IPS DF 6.9 (cell line): ENCODE results near the gene HOXB2.
A peak's percentile ranks its signal among the peaks of the same experiment; 100 is the strongest.
"Not testable (repeated sequence)": the region's sequence is repeated elsewhere in the genome, so short reads cannot be mapped to it uniquely, and the experiment has no call there.

Source experiments
- DNase-seq: peaks from one replicate; pipeline ENCODE4 v3.0.0-alpha.2; 2013; ENCODE audit warnings: low read depth, low spot score
- H3K27ac ChIP-seq: one replicate; pipeline ENCODE4 v1.5.1; 2013; ENCODE audit warnings: low read length, control low read depth
- H3K27me3 ChIP-seq: 2 replicates; pipeline ENCODE4 v1.6.1; 2013; ENCODE audit warnings: mild to moderate bottlenecking, low read length; ENCODE audit not compliant: control insufficient read depth, insufficient read depth
- H3K36me3 ChIP-seq: 2 replicates; pipeline ENCODE4 v1.6.1; 2013; ENCODE audit warnings: low read length; ENCODE audit not compliant: control insufficient read depth, insufficient read depth
- H3K4me1 ChIP-seq: 2 replicates; pipeline ENCODE4 v1.6.1; 2013; ENCODE audit warnings: low read length; ENCODE audit not compliant: control insufficient read depth, insufficient read depth
- H3K4me3 ChIP-seq: 2 replicates; pipeline ENCODE4 v1.5.1; 2013; ENCODE audit warnings: mild to moderate bottlenecking, low read length
- H3K9me3 ChIP-seq: 2 replicates; pipeline ENCODE4 v1.6.1; 2013; ENCODE audit warnings: low read length, inconsistent platforms; ENCODE audit not compliant: control insufficient read depth, insufficient read depth
- WGBS: extraction: QIAGEN DNeasy Blood & Tissue Kit; methylation state at CpG from one replicate; pipeline ENCODE4 v1.1.7; 2013; ENCODE audit warnings: mixed read lengths, missing lambda C conversion rate; ENCODE audit not compliant: insufficient read length, insufficient coverage; 5-methylcytosine and 5-hydroxymethylcytosine counted together

The HOXB2 gene

DNA sequence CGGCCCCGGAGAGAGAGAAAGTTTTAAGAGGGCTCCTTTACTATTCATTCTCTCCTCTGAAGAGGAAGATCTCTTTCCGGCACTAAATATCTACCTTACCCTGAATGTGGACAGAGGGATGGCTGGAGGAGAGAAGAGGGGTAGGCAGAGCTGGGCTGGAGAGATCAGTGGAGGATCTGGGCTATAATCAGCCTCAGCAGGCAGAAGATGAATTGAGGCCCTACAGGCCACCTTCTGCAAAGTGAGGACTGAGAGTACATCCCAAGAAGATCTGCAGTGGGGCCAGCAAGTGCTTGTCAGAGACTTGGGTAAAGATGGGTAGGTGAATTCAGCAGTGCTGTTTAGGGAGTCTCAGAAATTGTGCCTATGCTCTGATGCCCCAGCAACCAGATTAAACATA lies 7.6 kb downstream of the HOXB2 start:
- no CpG with 5 or more reads among the region's 3 CpGs for WGBS
- Histone ChIP-seq H3K27ac (no peak overlapping the region), H3K4me1 (0 out of 2 replicates have a peak, but pooled peaks cover 1% of the 10 kb centered on the region), H3K9me3 (no peaks in the 10 kb centered on the region), H3K27me3 (peaks cover 28% of the 10 kb centered on the region), H3K4me3 (no peak overlapping the region), H3K36me3 (no peaks in the 10 kb centered on the region)
- no peak for DNase-seq

DNA sequence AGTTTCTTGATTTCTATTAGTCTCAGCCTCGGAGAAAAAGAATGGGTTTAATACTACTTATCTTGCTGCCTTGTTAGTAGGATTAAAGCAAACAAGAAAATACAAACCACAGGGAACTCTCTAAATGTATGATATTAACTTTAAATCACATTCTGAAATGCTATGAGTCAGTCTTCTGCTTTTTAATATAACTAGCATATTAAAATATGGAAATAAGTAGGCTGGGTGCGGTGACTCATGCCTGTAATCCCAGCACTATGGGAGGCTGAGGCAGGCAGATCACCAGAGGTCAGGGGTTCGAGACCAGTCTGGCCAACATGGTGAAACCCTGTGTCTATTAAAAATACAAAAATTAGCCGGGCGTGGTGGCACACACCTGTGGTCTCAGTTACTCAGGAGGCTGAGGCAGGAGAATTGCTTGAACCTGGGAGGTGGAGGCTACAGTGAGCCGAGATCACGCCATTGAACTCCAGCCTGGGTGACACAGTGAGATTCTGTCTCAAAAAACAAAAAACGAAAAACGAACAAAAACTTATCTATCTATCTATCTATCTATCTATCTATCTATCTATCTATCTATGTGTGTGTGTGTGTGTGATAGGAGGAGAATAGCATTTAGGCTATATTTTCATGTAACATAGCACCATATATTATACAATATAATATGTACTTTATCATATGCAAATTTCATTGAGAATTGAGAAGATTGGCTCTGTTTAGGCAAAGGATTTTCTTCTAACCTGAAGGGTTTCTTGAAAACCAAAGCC lies 8.9 kb downstream of the HOXB2 start:
- not testable (repeated sequence) for H3K4me1 ChIP-seq, H3K9me3 ChIP-seq, H3K27ac ChIP-seq, DNase-seq, H3K4me3 ChIP-seq, H3K36me3 ChIP-seq
- H3K27me3 ChIP-seq, result peaks cover 27% of the 10 kb centered on the region
- no CpG with 5 or more reads among the region's 9 CpGs for WGBS

DNA sequence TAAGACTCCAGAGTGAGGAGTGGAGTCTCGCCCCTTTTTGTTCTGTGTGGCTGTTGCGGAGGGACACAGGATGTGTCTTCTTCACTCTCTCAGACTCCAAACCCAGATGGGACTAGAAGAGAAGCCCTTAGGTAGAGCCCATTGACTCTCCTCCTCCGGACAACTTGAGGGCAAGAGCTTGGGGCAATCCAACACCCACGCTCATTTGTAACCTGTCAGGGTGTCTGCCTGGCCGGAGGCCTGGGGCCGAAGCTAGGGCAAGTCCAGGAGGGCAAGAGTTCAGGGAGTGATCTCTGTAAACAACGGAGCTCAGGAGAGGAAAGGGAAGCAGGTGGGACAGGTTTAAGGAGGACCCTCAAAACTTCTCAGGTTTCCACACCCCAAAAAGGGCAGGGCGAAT lies 12.6 kb downstream of the HOXB2 start:
- H3K27ac ChIP-seq, result no peak overlapping the region
- peaks cover 42% of the 10 kb centered on the region for H3K27me3 ChIP-seq
- no peaks in the 10 kb centered on the region for H3K36me3 ChIP-seq
- no peaks in the 10 kb centered on the region for H3K9me3 ChIP-seq
- peaks cover 21% of the 10 kb centered on the region for H3K4me1 ChIP-seq
- no CpG with 5 or more reads among the region's 8 CpGs for WGBS
- DNase-seq, result no peak
- no peak overlapping the region for H3K4me3 ChIP-seq

DNA sequence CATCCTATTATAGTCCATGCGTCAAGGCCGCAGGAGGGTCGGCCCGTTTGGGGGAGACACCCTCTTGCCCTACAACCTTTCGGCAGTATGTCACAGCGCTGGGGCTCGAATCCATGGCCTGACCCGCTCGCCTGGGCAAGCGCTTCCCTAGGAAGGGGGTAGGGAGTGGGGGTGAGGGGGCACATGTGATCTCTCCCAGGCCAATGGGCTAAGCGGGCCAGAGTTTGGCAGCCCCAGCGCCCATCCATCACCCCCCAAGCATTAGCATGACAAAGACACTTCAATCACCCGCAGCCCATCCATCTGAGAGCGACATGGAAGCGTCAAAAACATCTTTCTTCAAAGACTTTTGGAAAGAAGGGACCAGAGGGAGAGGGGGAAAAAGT lies 14.0 kb downstream of the HOXB2 start, which contains the start of gene HOXB1:
TSS of gene HOXB1 (minus strand) at position 125 of the 386 bp plus-strand sequence. CDS start at position 18, 107 bp downstream.
- Histone ChIP-seq H3K36me3 (no peaks in the 10 kb centered on the region), H3K27ac (no peak within 1 kb of the TSS), H3K4me1 (peaks cover 23% of the 10 kb centered on the region), H3K4me3 (peak within 1 kb of the TSS; percentile 12; the same call in 1 of the 2 replicates), H3K9me3 (no peaks in the 10 kb centered on the region), H3K27me3 (peaks cover 50% of the 10 kb centered on the region)
- no CpG with 5 or more reads among the region's 15 CpGs for WGBS
- no peak for DNase-seq

DNA sequence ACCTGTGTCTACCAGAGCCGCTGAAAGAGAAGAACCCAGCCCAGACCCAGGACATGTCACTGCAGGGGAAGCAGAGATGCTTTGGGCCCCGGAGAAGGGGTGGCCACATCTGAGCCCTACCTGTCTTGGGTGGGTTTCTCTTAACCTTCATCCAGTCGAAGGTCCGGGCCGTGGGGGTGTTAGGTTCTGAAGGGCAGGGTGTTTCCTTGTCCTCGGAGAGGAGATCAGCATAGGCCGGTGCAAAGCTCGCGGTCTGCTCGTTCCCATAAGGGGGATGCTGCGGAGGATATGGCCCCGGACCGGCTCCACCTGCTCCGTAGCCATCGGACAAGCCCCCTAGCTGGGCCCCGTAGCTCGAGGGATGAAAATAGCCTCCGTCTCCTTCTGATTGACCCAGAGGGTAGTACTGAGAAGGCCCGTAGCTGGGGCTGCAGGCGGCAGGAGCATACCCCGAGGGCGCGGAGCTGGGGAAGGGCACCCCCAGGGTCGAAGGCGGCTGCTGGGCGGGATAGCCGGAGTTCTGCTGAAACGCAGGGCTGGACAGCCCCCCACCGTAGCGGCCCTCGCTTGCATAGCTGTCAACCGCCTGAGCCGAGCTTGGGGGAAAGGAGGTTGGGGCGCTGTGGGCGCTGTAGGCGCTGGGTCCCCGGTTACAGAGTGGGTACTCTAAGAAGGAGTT lies 14.6 kb downstream of the HOXB2 start:
- WGBS, result no CpG with 5 or more reads among the region's 37 CpGs
- peaks cover 52% of the 10 kb centered on the region for H3K27me3 ChIP-seq
- H3K4me1 ChIP-seq, result peaks cover 23% of the 10 kb centered on the region
- H3K4me3 ChIP-seq, result peak overlapping the region; percentile 12; the same call in 1 of the 2 replicates
- H3K36me3 ChIP-seq, result no peaks in the 10 kb centered on the region
- H3K9me3 ChIP-seq, result no peaks in the 10 kb centered on the region
- DNase-seq, result no peak
- H3K27ac ChIP-seq, result no peak overlapping the region

DNA sequence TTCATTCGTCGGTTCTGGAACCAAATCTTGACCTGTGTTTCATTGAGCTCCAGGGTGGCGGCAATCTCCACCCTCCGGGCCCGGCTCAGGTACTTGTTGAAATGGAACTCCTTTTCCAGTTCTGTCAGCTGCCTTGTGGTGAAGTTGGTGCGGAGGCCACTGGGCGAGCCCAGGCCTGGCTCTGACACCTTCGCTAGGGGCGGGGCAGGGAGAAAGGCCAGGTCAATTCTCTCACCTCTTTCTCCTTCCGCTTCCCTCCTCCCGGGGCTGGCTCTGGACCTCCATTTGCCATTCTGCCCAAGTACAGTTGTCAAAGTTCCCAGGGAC lies 15.3 kb downstream of the HOXB2 start:
- Histone ChIP-seq H3K27ac (no peak overlapping the region), H3K36me3 (no peaks in the 10 kb centered on the region), H3K27me3 (peaks cover 56% of the 10 kb centered on the region), H3K4me1 (peaks cover 23% of the 10 kb centered on the region), H3K4me3 (no peak overlapping the region), H3K9me3 (no peaks in the 10 kb centered on the region)
- DNase-seq, result no peak
- no CpG with 5 or more reads among the region's 11 CpGs for WGBS

DNA sequence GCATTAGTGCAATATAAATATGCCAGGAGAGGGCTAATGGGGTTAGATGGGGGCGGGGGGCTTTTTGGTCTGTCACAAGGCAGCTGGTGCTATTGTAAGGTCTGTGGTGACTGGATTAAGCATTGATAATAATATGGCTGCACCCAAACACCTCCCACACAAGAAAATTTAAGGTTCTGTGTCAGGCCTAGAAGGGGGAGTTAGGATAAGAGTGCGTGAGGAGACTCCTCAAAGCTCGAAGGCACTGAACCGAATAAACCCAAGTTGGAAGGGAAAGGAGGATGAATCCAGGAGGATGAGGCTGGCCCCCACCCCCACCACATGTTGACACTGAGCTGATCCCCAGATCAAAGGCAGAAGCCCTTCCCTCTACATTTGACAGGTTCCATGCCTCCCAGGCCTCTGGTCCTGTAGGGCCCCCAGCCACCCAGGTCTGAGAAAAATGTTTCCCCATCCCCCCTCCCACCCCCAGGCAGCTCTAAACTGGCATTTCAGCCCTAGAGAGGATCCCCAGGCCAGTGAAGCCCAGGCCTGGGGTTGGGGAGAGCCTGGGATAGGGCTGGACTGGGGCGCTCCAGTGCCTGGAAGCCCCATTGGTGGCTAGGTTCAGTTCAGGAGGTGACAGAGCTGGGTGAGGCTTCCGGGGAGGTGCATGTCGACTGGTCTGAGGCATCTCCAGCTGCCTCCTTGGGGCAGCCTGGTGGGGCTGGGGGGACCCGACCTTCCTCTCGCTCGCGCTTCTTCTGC lies 15.8 kb downstream of the HOXB2 start:
- Histone ChIP-seq H3K9me3 (no peaks in the 10 kb centered on the region), H3K27ac (no peak overlapping the region), H3K4me1 (peaks cover 23% of the 10 kb centered on the region), H3K27me3 (peaks cover 57% of the 10 kb centered on the region), H3K36me3 (no peaks in the 10 kb centered on the region), H3K4me3 (no peak overlapping the region)
- DNase-seq, result no peak
- WGBS, result no CpG with 5 or more reads among the region's 11 CpGs

DNA sequence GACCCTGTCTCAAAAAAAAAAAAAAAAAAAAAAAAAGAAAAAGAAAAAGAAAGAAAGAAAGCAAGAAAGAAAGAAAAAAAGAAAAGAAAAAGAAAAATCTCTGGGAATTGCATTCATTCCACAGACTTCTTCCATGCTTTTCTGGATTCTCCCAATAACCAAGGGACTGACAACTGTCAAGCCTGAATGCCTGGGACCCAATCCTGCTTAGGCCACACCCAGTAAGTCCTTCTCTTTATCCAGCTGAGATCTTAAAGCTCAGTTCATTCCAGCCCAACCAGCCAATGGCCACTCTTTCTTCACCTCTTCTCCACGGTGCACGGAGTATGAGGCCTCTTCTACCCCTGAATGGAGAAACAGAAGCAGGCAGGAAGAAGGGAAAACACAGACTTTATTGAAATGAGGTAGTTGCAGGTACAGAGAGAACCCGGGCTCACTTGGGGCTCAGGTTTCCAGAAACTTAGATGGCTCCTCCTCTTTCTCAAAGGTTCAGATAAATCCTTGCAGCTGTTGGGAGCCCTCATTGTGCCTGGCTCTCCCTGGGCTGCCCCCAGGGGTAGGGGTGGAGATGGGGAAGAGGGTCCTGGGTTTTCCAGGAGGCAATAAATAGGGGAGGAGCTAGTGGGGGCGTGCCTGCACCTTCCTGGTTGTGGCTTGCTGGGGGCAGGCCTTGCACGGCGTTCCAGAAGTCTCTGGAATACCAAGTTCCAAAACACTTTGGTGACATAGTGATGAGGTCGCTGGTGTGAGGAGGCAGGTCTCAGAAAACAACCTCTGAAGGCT lies 16.6 kb downstream of the HOXB2 start:
- Histone ChIP-seq H3K4me1 (peaks cover 23% of the 10 kb centered on the region), H3K36me3 (no peaks in the 10 kb centered on the region), H3K4me3 (no peak overlapping the region), H3K27me3 (peaks cover 62% of the 10 kb centered on the region), H3K27ac (no peak overlapping the region), H3K9me3 (no peaks in the 10 kb centered on the region)
- DNase-seq, result no peak
- WGBS, result no CpG with 5 or more reads among the region's 7 CpGs

DNA sequence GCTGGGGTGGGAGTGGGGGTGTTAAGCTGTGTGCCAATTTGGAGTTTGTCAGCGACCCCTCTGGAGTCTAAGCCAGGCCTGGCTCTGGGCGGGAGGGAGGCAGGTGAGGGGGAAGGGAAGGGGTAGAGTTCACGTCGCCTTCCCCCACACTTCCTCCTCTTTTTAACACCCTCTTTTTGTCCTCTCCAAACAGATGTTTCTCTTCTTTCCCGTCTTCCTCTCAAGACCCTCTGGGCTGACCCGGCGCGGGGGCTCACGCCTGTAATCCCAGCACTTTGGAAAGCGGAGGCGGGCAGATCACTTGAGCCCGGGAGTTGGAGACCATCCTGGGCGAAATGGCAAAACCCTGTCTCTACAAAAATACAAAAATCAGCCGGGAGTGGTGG lies 17.4 kb downstream of the HOXB2 start:
- Histone ChIP-seq H3K9me3 (no peaks in the 10 kb centered on the region), H3K4me3 (peak overlapping the region; percentile 22; the same call in 1 of the 2 replicates), H3K36me3 (no peaks in the 10 kb centered on the region), H3K27ac (no peak overlapping the region), H3K27me3 (peaks cover 63% of the 10 kb centered on the region), H3K4me1 (peaks cover 23% of the 10 kb centered on the region)
- DNase-seq, result no peak
- WGBS, result no CpG with 5 or more reads among the region's 14 CpGs
